ENCODE measurements around the gene DTX1.

Gene DTX1

DNA sequence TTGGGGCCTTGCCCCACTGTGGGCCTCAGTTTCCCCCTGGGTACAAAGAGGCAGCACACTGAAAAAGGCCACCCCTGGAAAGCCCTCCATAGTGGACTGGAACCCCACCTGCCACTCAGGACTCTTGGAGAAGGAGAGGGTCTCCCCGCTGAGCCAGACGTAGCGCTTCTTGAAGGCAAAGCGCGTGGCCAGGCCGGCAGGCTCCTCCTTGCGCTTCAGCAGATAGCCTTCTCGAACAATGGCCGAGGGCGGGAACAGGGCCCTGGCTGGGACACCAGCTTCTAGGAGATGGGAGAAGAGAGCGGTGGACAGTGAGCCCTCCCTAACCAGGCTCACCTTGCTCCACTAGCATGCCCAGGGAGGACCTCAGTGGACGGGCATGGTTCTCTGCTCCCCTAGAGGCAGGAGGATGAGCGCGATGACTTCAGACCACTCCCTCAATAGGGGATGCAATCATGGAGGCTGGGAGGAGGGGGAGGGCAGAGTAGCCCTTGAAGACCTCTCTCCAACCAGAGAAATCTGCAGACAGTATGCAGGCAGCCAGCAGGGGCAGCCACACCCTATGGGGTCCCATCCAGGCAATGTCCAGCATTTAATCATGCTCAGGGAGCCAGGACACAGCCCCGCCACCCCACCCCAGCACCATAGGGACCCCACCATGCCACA, 49.2 kb downstream of the DTX1 start:
- no peak overlapping the region for H3K4me3 ChIP-seq (ENCODE audit: control insufficient read depth in 1 of 7, extremely low read depth in 1 of 7, insufficient read depth in 4 of 7, low read depth in 2 of 7, low read length in 6 of 7)
- no peak for DNase-seq
- 94% methylated on average over 10 of the region's 15 CpGs for WGBS (ENCODE audit: insufficient coverage)
- H3K27me3 ChIP-seq (replicated peaks in 2 of 5; ENCODE audit: control insufficient read depth in 4 of 5, insufficient read depth in 5 of 5, low read length in 4 of 5) = peaks cover 0 to 8% (median 1%) of the 10 kb centered on the region in 5 experiments
- no peaks in the 10 kb centered on the region for H3K9me3 ChIP-seq (ENCODE audit: control extremely low read depth in 1 of 5, control insufficient read depth in 4 of 5, insufficient read depth in 2 of 5, low read depth in 1 of 5, low read length in 4 of 5)
- H3K27ac ChIP-seq (ENCODE audit: insufficient read depth in 1 of 2, low read depth in 1 of 2, low read length in 2 of 2, poor library complexity in 1 of 2, severe bottlenecking in 2 of 2) = no peak overlapping the region
- H3K36me3 ChIP-seq (ENCODE audit: control insufficient read depth in 4 of 4, insufficient read depth in 4 of 4, low read length in 3 of 4) = no peaks in the 10 kb centered on the region
- ChIA-PET CTCF (interaction anchor here (0.6 to 1.4 kb wide), 3 partner anchors 10 to 70 kb away, joined by 4 to 7 read pairs (median 6); no protein-coding TSS in a partner anchor), POLR2A (no interaction called here)
- peaks cover 0 to 7% (median 6%) of the 10 kb centered on the region in 4 experiments for H3K4me1 ChIP-seq (ENCODE audit: control extremely low read depth in 1 of 4, control insufficient read depth in 4 of 4, insufficient read depth in 4 of 4, low read length in 3 of 4)

GRCh38 chr12:113106361-113106760, 49.8 kb downstream of the DTX1 start:
- CTCF ChIA-PET = interaction anchor here (0.6 to 1.5 kb wide), 8 partner anchors 8 to 318 kb away, joined by 3 to 9 read pairs (median 4); no protein-coding TSS in a partner anchor
- POLR2A ChIA-PET = no interaction called here
- DNase-seq = no peak
- H3K27me3 ChIP-seq (replicated peaks in 2 of 5; ENCODE audit: control insufficient read depth in 4 of 5, insufficient read depth in 5 of 5, low read length in 4 of 5) = peaks cover 0 to 8% (median 1%) of the 10 kb centered on the region in 5 experiments
- no peaks in the 10 kb centered on the region for H3K36me3 ChIP-seq (ENCODE audit: control insufficient read depth in 4 of 4, insufficient read depth in 4 of 4, low read length in 3 of 4)
- H3K9me3 ChIP-seq (ENCODE audit: control extremely low read depth in 1 of 5, control insufficient read depth in 4 of 5, insufficient read depth in 2 of 5, low read depth in 1 of 5, low read length in 4 of 5) = no peaks in the 10 kb centered on the region
- WGBS (ENCODE audit: insufficient coverage) = 100% methylated on average over 1 of the region's 1 CpG
- H3K27ac ChIP-seq (ENCODE audit: insufficient read depth in 1 of 2, low read depth in 1 of 2, low read length in 2 of 2, poor library complexity in 1 of 2, severe bottlenecking in 2 of 2) = no peak overlapping the region
- H3K4me3 ChIP-seq (ENCODE audit: control insufficient read depth in 1 of 7, extremely low read depth in 1 of 7, insufficient read depth in 4 of 7, low read depth in 2 of 7, low read length in 6 of 7) = no peak overlapping the region
- peaks cover 0 to 7% (median 6%) of the 10 kb centered on the region in 4 experiments for H3K4me1 ChIP-seq (ENCODE audit: control extremely low read depth in 1 of 4, control insufficient read depth in 4 of 4, insufficient read depth in 4 of 4, low read length in 3 of 4)

- H3K36me3 ChIP-seq (ENCODE audit: control insufficient read depth in 4 of 4, insufficient read depth in 4 of 4, low read length in 3 of 4) = no peaks in the 10 kb centered on the region
- 94% methylated on average over 3 of the region's 4 CpGs for WGBS (ENCODE audit: insufficient coverage)
- H3K9me3 ChIP-seq (ENCODE audit: control extremely low read depth in 1 of 5, control insufficient read depth in 4 of 5, insufficient read depth in 2 of 5, low read depth in 1 of 5, low read length in 4 of 5) = no peaks in the 10 kb centered on the region
- no peak overlapping the region for H3K4me3 ChIP-seq (ENCODE audit: control insufficient read depth in 1 of 7, extremely low read depth in 1 of 7, insufficient read depth in 4 of 7, low read depth in 2 of 7, low read length in 6 of 7)
- peaks cover 0 to 8% (median 1%) of the 10 kb centered on the region in 5 experiments for H3K27me3 ChIP-seq (replicated peaks in 2 of 5; ENCODE audit: control insufficient read depth in 4 of 5, insufficient read depth in 5 of 5, low read length in 4 of 5)
- POLR2A ChIA-PET = no interaction called here
- no peak for DNase-seq
- no peak overlapping the region for H3K27ac ChIP-seq (ENCODE audit: insufficient read depth in 1 of 2, low read depth in 1 of 2, low read length in 2 of 2, poor library complexity in 1 of 2, severe bottlenecking in 2 of 2)
- H3K4me1 ChIP-seq (ENCODE audit: control extremely low read depth in 1 of 4, control insufficient read depth in 4 of 4, insufficient read depth in 4 of 4, low read length in 3 of 4) = peaks cover 0 to 7% (median 6%) of the 10 kb centered on the region in 4 experiments
- CTCF ChIA-PET = interaction anchor here (1.6 to 3.2 kb wide), 2 partner anchors 59 to 60 kb away, joined by 3 to 7 read pairs; no protein-coding TSS in a partner anchor
These were observed 51.8 kb downstream of the DTX1 start for GRCh38 chr12:113108308-113108707.

DNA sequence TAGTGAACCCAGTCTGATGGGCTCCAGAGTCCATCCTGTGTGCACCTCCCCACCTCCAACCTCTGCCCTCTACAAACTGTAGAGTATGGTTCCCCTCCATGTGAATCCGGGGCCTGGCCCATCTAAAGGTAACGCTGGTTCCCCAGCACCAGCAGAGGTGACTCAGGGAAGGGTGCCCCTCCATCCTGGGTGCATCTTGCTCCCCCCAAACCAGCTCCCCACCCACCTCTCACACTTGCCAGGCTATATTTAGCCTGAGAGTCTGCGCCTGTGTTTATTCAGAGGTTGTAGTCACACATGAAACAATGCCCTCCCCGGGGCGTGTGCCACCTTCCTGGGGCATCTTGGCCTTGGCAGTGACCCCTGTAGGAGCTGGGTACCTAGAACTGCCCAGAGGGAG, 52.8 kb downstream of the DTX1 start:
- H3K36me3 ChIP-seq (ENCODE audit: control insufficient read depth in 4 of 4, insufficient read depth in 4 of 4, low read length in 3 of 4) = no peaks in the 10 kb centered on the region
- WGBS (ENCODE audit: insufficient coverage) = 98% methylated on average over 4 of the region's 5 CpGs
- ChIA-PET POLR2A (no interaction called here), CTCF (interaction anchor here (0.8 to 3.2 kb wide), 4 partner anchors 11 to 61 kb away, joined by 3 to 7 read pairs (median 4); no protein-coding TSS in a partner anchor)
- no peaks in the 10 kb centered on the region for H3K9me3 ChIP-seq (ENCODE audit: control extremely low read depth in 1 of 5, control insufficient read depth in 4 of 5, insufficient read depth in 2 of 5, low read depth in 1 of 5, low read length in 4 of 5)
- H3K27ac ChIP-seq (ENCODE audit: insufficient read depth in 1 of 2, low read depth in 1 of 2, low read length in 2 of 2, poor library complexity in 1 of 2, severe bottlenecking in 2 of 2) = no peak overlapping the region
- no peaks in the 10 kb centered on the region for H3K27me3 ChIP-seq (replicated peaks in 2 of 5; ENCODE audit: control insufficient read depth in 4 of 5, insufficient read depth in 5 of 5, low read length in 4 of 5)
- H3K4me3 ChIP-seq (ENCODE audit: control insufficient read depth in 1 of 7, extremely low read depth in 1 of 7, insufficient read depth in 4 of 7, low read depth in 2 of 7, low read length in 6 of 7) = no peak overlapping the region
- no peak for DNase-seq
- peaks cover 0 to 5% (median under 1%) of the 10 kb centered on the region in 4 experiments for H3K4me1 ChIP-seq (ENCODE audit: control extremely low read depth in 1 of 4, control insufficient read depth in 4 of 4, insufficient read depth in 4 of 4, low read length in 3 of 4)

- 69% methylated on average over 6 of the region's 7 CpGs for WGBS (ENCODE audit: insufficient coverage)
These were observed 53.5 kb downstream of the DTX1 start for GRCh38 chr12:113109872-113110599.

DNA sequence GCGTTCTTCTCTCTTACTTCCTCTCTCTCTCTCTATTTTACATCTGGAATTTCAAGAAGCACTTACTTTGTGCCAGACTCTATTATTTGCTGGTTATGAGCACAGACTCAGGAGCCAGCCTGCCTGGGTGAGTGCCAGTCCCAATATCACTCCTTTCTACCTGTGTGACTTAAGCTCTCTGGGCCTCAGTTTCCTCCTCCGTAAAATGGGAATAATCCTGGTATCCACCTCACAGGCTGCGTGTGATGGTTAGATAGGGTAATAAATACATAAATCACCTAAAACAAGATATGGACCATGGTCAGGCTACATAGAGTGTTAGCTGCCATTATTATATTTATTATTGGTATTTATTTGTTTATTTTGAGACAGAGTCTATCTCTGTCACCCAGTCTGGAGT, 54.7 kb downstream of the DTX1 start:
- H3K36me3 ChIP-seq (ENCODE audit: control insufficient read depth in 4 of 4, insufficient read depth in 4 of 4, low read length in 3 of 4) = no peaks in the 10 kb centered on the region
- ChIA-PET CTCF (interaction anchor here (1.4 to 1.8 kb wide), 2 partner anchors 10 to 20 kb away, joined by 3 to 5 read pairs; no protein-coding TSS in a partner anchor), POLR2A (no interaction called here)
- DNase-seq = no peak
- no peak overlapping the region for H3K4me3 ChIP-seq (ENCODE audit: control insufficient read depth in 1 of 7, extremely low read depth in 1 of 7, insufficient read depth in 4 of 7, low read depth in 2 of 7, low read length in 6 of 7)
- H3K27me3 ChIP-seq (replicated peaks in 2 of 5; ENCODE audit: control insufficient read depth in 4 of 5, insufficient read depth in 5 of 5, low read length in 4 of 5) = no peaks in the 10 kb centered on the region
- H3K4me1 ChIP-seq (ENCODE audit: control extremely low read depth in 1 of 4, control insufficient read depth in 4 of 4, insufficient read depth in 4 of 4, low read length in 3 of 4) = peaks cover 0 to 5% (median under 1%) of the 10 kb centered on the region in 4 experiments
- H3K27ac ChIP-seq (ENCODE audit: insufficient read depth in 1 of 2, low read depth in 1 of 2, low read length in 2 of 2, poor library complexity in 1 of 2, severe bottlenecking in 2 of 2) = no peak overlapping the region
- WGBS (ENCODE audit: insufficient coverage) = 75% methylated on average over 1 of the region's 3 CpGs
- no peaks in the 10 kb centered on the region for H3K9me3 ChIP-seq (ENCODE audit: control extremely low read depth in 1 of 5, control insufficient read depth in 4 of 5, insufficient read depth in 2 of 5, low read depth in 1 of 5, low read length in 4 of 5)

More at GRCh38 chr12:113109872-113110599, 53.5 kb downstream of the DTX1 start:
- no peak for DNase-seq
- H3K27me3 ChIP-seq (replicated peaks in 2 of 5; ENCODE audit: control insufficient read depth in 4 of 5, insufficient read depth in 5 of 5, low read length in 4 of 5) = no peaks in the 10 kb centered on the region
- ChIA-PET CTCF (interaction anchor here (0.8 to 3.2 kb wide), 4 partner anchors 11 to 62 kb away, joined by 4 to 7 read pairs (median 4); no protein-coding TSS in a partner anchor), POLR2A (no interaction called here)
- H3K27ac ChIP-seq (ENCODE audit: insufficient read depth in 1 of 2, low read depth in 1 of 2, low read length in 2 of 2, poor library complexity in 1 of 2, severe bottlenecking in 2 of 2) = no peak overlapping the region
- H3K4me1 ChIP-seq (ENCODE audit: control extremely low read depth in 1 of 4, control insufficient read depth in 4 of 4, insufficient read depth in 4 of 4, low read length in 3 of 4) = peaks cover 0 to 5% (median under 1%) of the 10 kb centered on the region in 4 experiments
- no peak overlapping the region for H3K4me3 ChIP-seq (ENCODE audit: control insufficient read depth in 1 of 7, extremely low read depth in 1 of 7, insufficient read depth in 4 of 7, low read depth in 2 of 7, low read length in 6 of 7)
- H3K9me3 ChIP-seq (ENCODE audit: control extremely low read depth in 1 of 5, control insufficient read depth in 4 of 5, insufficient read depth in 2 of 5, low read depth in 1 of 5, low read length in 4 of 5) = no peaks in the 10 kb centered on the region
- H3K36me3 ChIP-seq (ENCODE audit: control insufficient read depth in 4 of 4, insufficient read depth in 4 of 4, low read length in 3 of 4) = no peaks in the 10 kb centered on the region

Measured in common myeloid progenitor, CD34-positive (primary cell).